ENCODE results near the gene IRF1. TPM values are rescaled to one million over a fixed set of nuclear protein-coding genes. Genes with fewer than 3 reads are reported as not detected.

Gene IRF1
- total and polyA plus RNA-seq, 12 donors: 3.0 to 116 (median 20.1) TPM

- no peaks in the 10 kb centered on the region for H3K9me3 ChIP-seq (replicated peaks in 1 of 3)
- peak overlapping the region in 4 of 5 donors; percentile 39 to 89 (median 65) for H3K27ac ChIP-seq
- H3K36me3 ChIP-seq (replicated peaks in 1 of 2): no peaks in the 10 kb centered on the region
- intact Hi-C loops (cut with DNase I): no loop called here
- peak in 1 of 7 donors; percentile 55 for DNase-seq
- no peak for TF ChIP-seq CTCF (IDR thresholded peaks at IDR 0.05)
- TF ChIP-seq POLR2A (IDR thresholded peaks at IDR 0.05): no peak
- H3K4me3 ChIP-seq: no peak overlapping the region
- peaks cover 21 to 52% of the 10 kb centered on the region in 2 donors for H3K4me1 ChIP-seq (replicated peaks in 1 of 2)
- H3K27me3 ChIP-seq: no peaks in the 10 kb centered on the region
- 66 to 90% (median 76%) methylated on average over 5 to 6 of the region's 6 CpGs for WGBS, 4 donors
Measured at GRCh38 chr5:132456987-132457361, 33.6 kb downstream of the IRF1 start.

GRCh38 chr5:132456296-132456986 lies 34.1 kb downstream of the IRF1 start:
- TF ChIP-seq POLR2A (IDR thresholded peaks at IDR 0.05): no peak
- TF ChIP-seq CTCF (IDR thresholded peaks at IDR 0.05): no peak
- Histone ChIP-seq H3K27me3 (no peaks in the 10 kb centered on the region), H3K27ac (peak overlapping the region in 4 of 5 donors; percentile 39 to 89 (median 65)), H3K36me3 (replicated peaks in 1 of 2) (no peaks in the 10 kb centered on the region), H3K4me1 (replicated peaks in 1 of 2) (peaks cover 21 to 52% of the 10 kb centered on the region in 2 donors), H3K4me3 (no peak overlapping the region), H3K9me3 (replicated peaks in 1 of 3) (no peaks in the 10 kb centered on the region)
- intact Hi-C loops (cut with DNase I): no loop called here
- WGBS, 4 donors: 54 to 71% (median 60%) methylated on average over 8 of the region's 8 CpGs
- peak; percentile 37 to 78 (median 71) for DNase-seq

GRCh38 chr5:132455614-132456115 lies 34.9 kb downstream of the IRF1 start:
- TF ChIP-seq CTCF (IDR thresholded peaks at IDR 0.05) (no peak), POLR2A (IDR thresholded peaks at IDR 0.05) (no peak)
- peak in 2 of 7 donors; percentile 9 to 47 for DNase-seq
- H3K4me1 ChIP-seq (replicated peaks in 1 of 2): peaks cover 21 to 46% of the 10 kb centered on the region in 2 donors
- intact Hi-C loops (cut with DNase I): no loop called here
- WGBS, 4 donors: 60 to 71% (median 64%) methylated on average over 5 of the region's 5 CpGs
- H3K9me3 ChIP-seq (replicated peaks in 1 of 3): no peaks in the 10 kb centered on the region
- no peaks in the 10 kb centered on the region for H3K27me3 ChIP-seq
- H3K36me3 ChIP-seq (replicated peaks in 1 of 2): no peaks in the 10 kb centered on the region
- H3K27ac ChIP-seq: peak overlapping the region in 4 of 5 donors; percentile 39 to 89 (median 65)
- no peak overlapping the region for H3K4me3 ChIP-seq

- intact Hi-C loops (cut with DNase I): no loop called here
- Histone ChIP-seq H3K4me1 (replicated peaks in 1 of 2) (peaks cover 9 to 34% of the 10 kb centered on the region in 2 donors), H3K9me3 (replicated peaks in 1 of 3) (no peaks in the 10 kb centered on the region), H3K4me3 (no peak overlapping the region), H3K27me3 (no peaks in the 10 kb centered on the region), H3K27ac (no peak overlapping the region), H3K36me3 (replicated peaks in 1 of 2) (no peaks in the 10 kb centered on the region)
- TF ChIP-seq POLR2A (IDR thresholded peaks at IDR 0.05): no peak
- no peak for TF ChIP-seq CTCF (IDR thresholded peaks at IDR 0.05)
- 93 to 98% (median 96%) methylated on average over 2 of the region's 2 CpGs for WGBS, 4 donors
- DNase-seq: peak in 1 of 7 donors; percentile 21
Measured at GRCh38 chr5:132454361-132454760, 36.2 kb downstream of the IRF1 start.
